Stimulated activated CD8-positive, alpha-beta memory T cell treated with anti-CD3 and anti-CD28 coated beads, Interleukin-12 subunit alpha, Interleukin-12 subunit beta, amount 100 ng/mL, for 4 hours (primary cell): ENCODE results near the gene ASB8.
"Not testable (repeated sequence)": the region's sequence is repeated elsewhere in the genome, so short reads cannot be mapped to it uniquely, and the experiment has no call there.

Experiments
- DNase-seq: peaks from one replicate; pipeline ENCODE4 v3.0.0-alpha.2; 2020; ENCODE audit warnings: low read depth

ASB8 gene

DNA sequence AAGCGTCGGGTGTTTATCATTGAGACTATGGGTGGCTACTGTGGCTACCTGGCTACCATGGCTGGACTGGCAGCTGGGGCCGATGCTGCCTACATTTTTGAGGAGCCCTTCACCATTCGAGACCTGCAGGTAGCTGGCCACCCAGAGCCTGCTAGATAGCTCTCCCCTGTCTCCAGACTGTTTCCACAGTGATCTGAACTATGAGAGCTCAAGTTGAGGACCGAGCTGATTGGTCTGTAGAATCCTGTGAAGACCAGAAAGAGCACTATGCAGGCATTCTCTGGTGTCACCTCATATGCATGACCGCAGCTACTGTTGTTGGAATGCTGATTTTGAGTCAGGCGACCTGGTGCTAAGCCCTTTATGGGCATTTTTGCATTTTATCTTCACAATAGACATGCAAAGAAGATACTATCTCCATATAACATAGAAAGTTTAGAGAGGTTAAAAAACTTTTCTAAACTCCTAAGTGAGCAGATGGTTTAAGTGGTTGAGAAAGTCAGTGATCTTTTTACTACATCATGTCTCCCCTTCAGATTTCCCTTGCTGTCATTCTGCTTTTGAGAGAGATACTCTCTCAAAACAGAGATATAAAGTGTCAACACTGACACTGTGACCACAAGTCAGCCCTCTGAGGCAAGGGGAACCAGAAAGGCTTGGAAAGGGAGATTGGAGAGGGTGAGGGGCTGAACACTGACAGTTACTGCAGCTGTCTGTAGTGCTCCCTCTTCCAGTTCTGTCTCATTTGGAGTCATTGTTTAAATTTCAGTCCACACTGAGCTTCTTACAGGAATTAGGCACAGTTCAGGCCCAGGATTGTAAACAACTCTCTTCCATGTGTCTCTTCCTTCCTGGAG lies 14.3 kb downstream of the ASB8 start:
- DNase-seq, result no peak

DNA sequence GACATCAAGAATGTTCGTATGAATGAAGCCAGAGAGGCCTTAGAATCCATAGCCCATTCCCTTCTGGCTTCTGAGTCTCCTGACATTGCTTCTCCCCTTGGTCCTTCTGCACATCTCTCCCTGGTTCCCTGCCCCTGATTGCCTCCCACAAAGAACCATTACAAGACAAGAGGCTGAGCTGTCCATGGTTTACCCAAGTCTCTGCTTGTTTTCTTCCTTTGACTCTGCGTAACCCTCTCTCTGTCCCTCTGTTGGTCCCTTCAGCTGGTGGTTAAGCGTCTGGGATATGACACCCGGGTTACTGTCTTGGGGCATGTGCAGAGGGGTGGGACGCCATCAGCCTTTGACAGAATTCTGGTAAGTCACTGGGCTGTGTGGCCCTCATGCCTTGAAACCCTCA lies 22.3 kb downstream of the ASB8 start:
- DNase-seq, result no peak

DNA sequence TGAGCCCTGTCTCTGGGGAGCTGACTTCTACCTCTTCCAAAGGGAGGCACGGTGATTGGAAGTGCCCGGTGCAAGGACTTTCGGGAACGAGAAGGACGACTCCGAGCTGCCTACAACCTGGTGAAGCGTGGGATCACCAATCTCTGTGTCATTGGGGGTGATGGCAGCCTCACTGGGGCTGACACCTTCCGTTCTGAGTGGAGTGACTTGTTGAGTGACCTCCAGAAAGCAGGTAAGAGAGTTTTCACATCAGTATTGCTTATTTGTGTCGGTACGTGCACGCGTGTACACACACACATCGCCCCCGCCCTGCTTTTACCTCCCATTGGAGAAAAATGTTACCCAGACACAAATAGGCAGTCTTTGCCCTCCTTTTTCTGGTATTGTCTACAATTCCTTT lies 24.5 kb downstream of the ASB8 start:
- DNase-seq, result no peak

DNA sequence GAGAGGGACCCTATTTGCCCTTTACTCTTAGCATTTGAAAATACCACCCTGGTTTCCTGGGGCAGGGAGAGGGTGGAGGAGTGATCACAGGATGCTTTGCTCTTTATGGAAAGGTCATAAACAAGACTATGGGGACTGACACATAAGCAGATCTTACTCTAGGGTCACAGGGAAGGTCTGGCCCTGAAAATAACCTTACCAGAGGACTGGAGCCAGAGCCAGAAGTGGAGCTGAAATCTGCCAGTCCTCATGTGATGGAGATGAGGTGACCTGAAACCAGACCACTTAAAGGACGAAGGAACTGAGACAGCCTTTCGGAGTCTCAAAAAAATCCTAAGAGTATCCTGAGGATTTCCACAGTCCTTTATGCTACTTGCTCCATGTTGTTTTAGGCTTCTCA lies 25.8 kb downstream of the ASB8 start:
- no peak for DNase-seq

DNA sequence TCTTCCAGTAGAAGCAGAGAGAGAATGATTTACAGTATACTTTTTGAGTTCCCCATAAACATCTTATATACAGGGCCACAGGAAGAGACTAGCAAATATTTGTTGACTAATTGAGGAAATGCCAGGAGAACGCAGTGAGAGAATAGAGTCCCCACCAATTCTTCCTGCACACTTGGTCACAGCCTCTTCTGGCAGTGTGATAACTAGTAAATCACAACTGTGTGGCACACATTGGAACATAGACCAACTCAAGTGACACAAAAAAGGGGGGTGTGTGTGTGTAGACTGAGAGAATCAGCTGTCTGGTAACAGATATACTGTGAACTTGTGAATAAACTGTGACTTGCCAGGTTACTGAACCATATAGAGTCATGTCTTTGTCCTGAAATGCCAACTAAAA lies 27.9 kb downstream of the ASB8 start:
- DNase-seq, result no peak

DNA sequence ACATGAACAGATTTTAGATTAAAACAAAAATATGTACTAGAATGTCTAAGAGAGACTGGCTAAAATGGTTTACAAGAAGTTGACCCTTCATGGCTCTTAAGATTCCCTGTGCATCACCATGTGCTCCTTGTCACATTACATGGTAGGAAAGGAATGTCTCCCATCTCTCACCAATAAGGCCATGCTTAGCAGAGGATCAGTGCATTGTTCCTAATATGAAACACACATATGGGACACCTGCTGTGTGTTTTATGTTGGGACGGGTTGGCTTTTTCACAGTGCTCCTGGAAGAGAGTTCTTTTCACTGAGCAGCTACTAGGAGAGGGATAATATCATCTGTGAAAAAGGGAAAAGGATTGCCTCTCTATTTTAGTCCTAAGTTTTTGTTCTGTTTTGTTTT lies 28.5 kb downstream of the ASB8 start:
- DNase-seq, result no peak

DNA sequence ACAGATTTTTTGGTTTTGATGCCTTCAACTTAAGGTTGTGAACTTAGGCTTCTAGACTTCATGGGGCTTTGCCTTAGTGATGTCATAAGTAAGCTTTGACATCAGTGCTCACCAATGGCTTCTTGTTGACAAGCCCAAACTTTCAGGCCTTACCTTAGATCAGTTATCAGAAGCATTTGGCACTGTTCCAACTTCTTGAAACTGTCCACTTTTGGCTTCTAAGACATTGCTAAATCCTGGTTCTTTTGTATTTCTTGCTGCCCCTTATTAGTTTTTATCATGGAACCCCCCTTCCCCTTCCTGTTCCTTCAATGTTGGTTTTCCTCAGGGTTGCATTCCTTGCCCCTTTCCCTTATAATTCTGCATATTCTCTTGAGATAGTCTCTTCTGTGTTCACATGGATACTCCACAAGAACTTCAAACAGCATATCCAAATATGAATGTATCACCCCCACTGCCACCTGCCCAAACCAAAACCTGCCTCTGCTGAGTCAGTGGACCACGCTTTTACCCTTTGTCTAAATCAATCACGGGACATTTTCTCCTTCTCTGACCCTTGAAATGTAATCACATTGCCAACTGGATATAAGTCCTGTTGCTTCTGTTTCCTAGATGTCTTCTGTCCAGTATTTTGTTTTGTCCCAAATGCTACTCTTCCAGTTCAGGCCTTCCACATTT lies 30.2 kb downstream of the ASB8 start:
- DNase-seq, result no peak

DNA sequence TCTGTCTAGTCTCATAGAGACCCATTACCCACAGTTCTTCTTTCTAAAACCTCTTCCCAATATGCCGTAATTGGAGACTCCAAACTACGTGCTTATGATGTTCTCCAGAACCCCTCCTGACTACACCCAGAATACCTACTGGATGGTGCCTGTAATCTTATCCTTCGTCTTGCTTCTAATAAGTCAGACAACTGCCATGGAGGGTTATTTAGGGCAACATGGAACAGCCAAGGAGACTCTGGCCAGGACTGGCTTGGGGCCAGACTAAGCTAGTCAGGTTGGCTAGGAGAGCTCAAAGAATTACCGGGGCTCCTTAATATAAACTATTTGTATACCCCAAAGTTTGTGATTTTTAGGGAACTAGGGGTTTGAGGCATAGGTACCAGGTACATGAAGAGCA lies 31.3 kb downstream of the ASB8 start:
- DNase-seq, result no peak

DNA sequence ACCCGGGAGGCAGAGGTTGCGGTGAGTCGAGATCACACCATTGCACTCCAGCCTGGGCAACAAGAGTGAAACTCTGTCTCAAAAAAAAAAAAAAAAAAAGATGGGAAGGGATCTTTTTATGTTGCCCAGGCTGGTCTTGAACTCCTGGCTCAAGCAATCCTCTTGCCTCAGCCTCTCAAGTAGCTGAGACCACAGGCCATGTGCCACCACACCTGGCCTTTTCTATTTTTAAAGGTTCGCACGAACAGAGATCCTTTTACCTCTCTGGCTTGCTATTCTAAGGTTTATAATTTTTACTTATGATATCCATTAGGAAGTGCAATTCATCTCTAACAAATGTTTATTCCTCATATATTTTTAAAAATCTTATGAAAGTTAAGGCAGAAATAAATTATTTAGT lies 31.8 kb downstream of the ASB8 start:
- not testable (repeated sequence) for DNase-seq

DNA sequence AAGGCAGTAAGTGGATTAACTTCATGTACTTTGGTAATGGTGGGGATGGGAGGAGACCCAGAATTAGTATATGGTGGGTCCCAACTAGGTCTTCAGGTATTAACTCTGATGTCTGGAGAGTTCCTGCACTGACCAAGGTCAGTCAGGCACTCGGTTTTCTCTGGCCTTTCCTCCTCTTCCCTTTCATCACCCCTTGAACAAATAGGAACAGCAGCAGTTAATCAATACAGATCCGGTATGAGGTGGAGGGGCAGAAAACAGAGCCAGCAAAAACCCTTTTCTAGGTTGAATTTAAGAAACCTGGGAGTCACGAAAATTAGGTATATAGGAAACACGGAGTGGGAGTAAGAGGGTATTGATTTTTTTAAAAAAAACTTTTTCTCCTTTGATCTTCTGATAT lies 34.1 kb downstream of the ASB8 start:
- DNase-seq, result no peak

DNA sequence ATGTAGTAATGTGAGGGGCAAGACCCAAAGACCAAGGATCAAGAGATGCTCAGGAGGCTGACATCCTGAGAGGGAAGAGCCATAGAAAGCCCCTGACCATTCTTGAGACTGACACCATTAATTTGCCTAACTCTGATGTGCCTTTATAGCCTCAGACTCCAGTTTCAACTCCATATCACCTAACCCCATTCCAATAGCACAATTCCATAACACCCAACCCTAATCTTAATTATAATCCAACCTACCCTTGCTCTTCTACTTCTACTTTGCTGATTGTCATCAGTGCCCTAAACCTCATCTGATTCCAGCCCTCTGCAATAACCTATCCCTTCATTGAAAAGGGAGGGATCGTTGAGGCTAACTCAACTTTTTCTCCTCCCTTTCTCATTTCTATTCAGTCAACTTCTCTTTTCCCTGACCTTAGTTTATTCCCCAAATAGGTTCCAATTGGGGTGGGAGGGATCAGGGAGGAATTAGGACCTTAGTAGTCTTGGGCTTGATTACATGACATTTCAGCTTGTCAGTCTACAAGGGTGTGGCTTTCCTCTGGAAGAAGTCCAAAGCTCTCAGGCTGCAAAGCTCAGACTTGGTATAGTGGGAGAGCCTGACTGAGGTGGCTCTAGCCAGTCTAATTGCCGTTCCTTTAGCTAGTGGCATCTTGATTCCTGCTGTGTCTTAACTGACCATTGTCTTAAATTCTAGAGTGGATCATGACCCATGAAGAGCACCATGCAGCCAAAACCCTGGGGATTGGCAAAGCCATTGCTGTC lies 35.1 kb downstream of the ASB8 start:
- no peak for DNase-seq

DNA sequence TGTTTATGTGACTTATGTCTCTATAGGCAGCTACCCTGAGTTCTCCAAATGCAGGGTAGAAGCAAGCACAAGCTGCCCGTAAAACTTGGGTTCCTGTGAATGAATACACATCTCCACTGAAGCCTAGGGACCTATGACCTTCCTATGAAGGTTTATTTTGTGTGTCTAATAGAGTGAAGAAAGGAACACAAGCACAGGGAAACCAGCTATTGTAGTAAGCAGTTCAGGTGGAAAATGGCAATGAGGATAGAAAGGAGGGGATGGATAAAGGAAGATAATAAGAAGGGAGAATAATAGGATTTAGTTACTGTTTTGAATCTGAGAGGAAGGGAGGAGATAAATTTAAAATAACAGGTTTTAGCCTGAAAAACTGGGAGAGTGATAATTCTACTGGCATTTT lies 35.8 kb downstream of the ASB8 start:
- no peak for DNase-seq

DNA sequence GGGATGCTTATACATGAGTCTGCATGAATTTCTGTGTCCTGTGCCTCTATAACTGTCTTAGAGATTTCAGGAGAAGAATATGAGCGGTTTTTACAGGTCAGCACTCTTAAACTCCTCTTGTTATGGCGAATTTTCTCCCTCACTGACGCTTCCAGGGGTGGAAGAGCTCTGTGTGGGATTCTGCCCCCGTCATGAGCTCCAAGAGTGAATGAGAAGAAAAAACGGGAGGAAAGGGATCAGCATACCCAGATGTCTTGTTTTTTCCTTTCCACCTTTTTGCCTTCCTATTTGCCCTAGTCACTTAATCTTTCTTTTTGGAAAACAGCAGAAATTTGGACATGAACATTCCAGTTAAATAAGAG lies 37.5 kb downstream of the ASB8 start:
- DNase-seq, result no peak

DNA sequence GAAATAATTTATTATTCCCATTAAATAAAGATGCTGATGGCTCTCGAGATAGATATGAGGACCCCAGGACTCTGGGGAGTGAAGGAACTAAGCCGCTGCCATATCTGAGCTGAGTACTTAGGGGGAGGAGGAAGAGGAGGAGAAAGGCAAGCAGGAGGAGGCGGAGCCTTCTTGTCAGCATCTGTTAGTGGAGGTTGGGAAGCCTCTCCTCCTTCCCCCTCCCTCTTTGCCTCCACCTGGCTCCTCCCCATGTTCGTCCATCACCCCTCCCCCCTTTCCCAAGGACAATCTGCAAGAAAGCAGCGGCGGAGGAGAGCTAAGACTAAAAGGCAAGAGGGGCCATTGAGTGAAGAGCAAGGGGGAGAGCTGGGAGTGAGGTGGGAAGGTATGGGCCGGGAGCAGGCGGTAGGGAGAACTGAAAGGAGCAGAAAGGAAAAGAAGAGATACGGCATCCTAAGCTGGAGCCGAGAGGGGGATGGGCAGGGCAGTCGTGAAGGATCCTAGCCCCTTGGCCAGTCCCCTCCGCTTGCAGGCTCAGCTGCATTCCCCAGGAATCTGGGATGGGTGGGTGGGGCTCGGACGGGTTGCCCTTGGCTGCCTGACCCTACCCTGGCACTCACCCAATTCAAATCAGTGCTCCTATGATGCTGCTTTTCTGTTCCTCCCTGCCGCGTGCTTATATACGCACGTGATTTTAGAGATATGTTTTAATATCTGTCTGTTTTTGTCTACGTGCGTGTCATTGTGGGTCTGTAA lies 38.1 kb downstream of the ASB8 start, which contains the start of gene PFKM:
Gene PFKM, plus strand, starts transcription at position 287 of the 756 bp plus-strand sequence. CDS start 3,411 bp downstream, outside the sequence.
- peak; percentile 7 for DNase-seq

DNA sequence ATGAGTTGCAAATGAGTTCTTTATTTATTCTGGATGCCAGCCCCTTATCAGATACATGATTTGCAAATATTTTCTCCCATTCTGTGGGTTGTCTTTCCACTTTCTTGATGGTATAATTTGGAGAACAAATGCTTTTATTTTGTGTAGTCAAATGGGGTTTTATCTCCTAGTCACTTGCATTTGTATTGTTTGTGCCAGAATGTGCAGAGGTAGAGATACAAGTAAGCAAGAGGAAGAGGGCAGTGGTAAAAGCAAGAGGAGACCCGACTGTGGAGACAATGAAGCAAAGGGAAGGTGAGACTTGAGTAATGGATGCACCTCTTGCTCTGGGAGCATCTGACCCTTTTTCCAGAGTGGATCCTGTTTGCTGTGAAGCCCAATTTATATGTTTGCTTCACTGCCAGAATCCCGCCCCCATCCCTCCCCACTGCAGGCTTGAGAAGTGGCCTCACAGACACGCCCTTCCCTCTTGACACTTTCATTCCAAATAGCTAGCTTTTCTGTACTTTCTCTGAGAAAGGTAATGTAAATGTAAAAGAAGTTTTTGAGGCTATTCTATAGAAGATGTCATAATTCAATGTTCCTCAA lies 38.9 kb downstream of the ASB8 start:
- DNase-seq, result no peak

DNA sequence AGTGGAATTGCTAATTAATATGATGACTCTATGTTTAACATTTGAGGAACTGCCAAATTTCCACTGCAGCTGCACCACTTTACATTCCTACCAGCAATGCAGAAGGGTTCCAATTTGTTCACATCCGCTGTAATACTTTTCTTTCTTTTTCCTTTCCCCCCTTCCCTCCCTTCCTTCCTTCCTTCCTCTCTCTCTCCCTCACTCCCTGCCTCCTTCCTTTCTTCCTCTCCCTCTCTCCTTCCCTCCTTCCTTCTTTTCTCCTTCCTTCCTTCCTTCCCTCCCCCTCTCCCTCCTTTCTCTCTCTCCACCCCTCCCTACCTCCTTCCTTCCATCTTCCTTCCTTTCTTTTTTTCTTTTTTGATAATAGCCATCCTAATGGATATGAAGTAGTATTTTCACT lies 41.4 kb downstream of the ASB8 start:
- no peak for DNase-seq

DNA sequence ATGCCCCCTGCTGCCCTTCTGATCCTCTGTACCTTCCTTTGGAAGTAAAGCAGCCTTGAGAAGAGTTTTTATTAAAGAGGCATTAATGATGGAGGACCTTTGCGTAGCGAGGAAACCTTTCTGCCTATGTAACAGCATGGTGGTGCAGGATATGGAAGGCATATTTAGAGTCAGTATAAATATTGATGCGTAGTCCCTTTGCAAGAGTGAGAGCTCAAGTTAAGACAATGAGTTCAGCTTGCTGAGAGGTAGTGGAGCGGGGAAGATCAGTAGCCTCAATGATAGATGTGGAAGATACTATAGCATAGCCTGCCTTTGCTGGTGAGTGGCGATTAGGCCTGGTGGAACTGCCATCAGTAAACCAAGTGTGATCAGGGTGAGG lies 46.0 kb downstream of the ASB8 start:
- DNase-seq, result not testable (repeated sequence)

DNA sequence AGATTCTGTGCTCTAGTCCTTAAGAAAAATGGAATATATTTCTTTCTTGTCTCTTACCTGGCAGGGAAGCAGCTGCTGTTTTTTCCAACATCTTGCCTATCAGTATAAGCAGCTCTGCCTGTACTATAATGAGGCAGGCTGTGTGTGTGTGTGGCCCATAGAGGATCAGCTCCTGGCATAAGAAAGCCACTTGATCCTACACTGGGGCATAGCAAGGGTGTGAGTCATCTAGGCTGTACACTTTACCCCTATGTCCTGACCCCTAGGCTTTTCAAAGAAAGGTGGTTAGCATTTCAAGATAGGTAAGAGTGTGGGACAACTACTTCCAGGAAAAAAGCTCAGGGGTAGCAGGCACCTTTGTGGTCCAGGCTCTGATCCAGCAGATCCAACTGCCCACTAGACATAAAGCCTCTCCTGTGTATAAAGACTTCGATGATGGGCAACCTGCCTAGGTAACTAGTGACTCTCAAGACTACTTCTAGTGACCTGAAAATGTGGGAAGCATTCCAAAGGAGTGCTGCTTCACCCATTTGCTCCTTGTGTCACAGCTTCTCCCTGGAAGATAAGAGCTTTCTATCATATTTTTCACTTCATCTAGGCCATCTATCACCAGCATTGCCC lies 46.5 kb downstream of the ASB8 start:
- no peak for DNase-seq

DNA sequence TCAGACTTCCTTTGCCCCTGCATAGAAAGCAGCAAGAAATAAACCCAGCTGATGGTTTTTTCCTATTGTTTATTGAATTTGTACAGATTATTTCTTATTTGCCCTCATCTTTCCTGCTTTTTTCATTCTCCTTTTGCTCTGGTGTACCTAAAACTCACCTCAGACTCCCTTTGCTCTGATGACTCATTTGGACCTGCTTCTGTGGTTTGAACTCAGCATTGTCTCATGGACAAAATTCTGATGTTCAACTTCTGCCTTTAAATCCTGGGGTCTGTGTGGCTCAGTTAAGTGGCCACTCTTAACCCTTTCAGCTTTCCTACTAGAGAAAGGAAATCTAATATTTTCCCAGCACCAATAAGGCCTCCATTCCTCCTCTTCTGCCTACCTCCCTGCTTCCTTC lies 47.9 kb downstream of the ASB8 start:
- DNase-seq, result no peak

DNA sequence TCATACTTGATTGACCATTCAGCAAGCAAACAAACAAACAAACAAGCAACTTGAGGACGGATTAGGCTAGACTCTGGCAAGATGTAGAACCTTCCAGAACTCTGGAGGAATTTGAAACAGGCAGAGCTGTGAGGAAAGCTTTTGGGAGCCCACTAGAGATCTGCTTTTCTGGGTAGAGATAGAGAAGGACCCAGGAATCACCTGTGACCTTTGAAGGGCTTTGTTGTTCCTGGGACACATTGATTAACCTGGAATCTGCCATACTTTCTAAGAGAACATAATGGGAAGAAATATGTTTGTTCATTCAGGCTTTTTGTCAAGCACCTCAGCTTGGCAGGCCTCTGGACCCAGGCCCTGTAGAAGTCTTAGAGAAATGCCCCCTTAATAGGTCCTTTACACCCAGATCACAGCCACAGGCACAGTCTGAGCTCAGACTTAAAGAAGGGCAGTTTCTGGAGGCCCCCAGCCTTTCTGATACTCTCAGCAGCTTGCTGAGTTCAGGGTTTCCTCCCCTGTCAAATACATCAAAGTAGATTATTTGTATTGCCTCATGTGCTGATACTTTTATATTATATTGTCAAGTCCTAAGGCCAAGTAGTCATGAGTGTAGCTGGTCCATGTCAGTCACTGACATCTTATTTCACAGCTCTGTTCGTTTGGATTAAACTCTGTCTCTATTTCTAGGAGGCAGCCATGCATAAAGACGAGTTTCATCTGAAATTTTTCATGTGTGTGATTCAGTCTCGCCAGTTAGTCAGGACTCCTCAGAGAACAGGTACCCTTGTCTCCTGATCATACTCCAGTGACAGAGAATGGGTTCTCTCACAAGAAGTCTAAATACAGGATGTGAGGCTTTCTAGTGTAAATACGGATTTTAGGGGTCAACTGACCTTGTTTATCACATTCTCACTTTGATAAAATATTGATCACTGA lies 50.4 kb downstream of the ASB8 start:
- no peak for DNase-seq
